ENCODE results near the gene TMCC3. TPM values are rescaled to one million over a fixed set of nuclear protein-coding genes. Genes with fewer than 3 reads are reported as not detected.

Gene TMCC3
- total and polyA plus RNA-seq, 8 donors, result 0.58 to 14.3 (median 5.0) TPM

DNA sequence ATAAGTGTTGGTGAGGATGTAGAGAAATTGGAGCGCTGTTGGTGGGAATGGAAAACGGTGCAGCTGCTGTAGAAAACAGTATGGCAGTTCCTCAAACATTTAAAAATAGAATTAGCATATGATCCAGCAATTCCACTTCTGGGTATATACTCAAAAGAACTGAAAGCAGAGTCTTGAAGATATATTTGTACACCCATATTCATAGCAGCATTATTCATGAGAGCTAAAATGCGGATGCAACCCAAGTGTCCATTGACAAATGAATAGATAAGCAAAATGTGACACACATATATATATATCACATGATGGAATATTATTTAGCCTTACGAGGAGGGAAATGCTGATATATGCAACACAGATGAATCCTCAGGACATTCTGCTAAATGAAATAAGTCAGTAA is 106.0 kb downstream of the TMCC3 start:
- no peaks in the 10 kb centered on the region for H3K4me1 ChIP-seq
- 85 to 92% (median 87%) methylated on average over 4 of the region's 4 CpGs for WGBS, 5 donors
- intact Hi-C loops (cut with DNase I; ENCODE audit: low total_unique reads), result loop anchor here (10.0 kb wide), 1 partner anchor 220 kb away; no protein-coding TSS in a partner anchor
- TF ChIP-seq CTCF (IDR thresholded peaks at IDR 0.05) (no peak), POLR2AphosphoS5 (IDR thresholded peaks at IDR 0.05) (no peak), EP300 (IDR thresholded peaks at IDR 0.05) (no peak)
- no peaks in the 10 kb centered on the region for H3K27me3 ChIP-seq
- no peak overlapping the region for H3K27ac ChIP-seq
- no peaks in the 10 kb centered on the region for H3K36me3 ChIP-seq
- H3K9me3 ChIP-seq, result no peaks in the 10 kb centered on the region
- no peak for DNase-seq
- no peak overlapping the region for H3K4me3 ChIP-seq

GRCh38 chr12:94538318-94538717 is 112.0 kb downstream of the TMCC3 start:
- no peak overlapping the region for H3K27ac ChIP-seq
- TF ChIP-seq POLR2AphosphoS5 (IDR thresholded peaks at IDR 0.05), result no peak
- no peak for TF ChIP-seq POLR2A (IDR thresholded peaks at IDR 0.05)
- no peak for TF ChIP-seq CTCF (IDR thresholded peaks at IDR 0.05)
- no peak for TF ChIP-seq EP300 (IDR thresholded peaks at IDR 0.05)
- no peaks in the 10 kb centered on the region for H3K4me1 ChIP-seq
- no peaks in the 10 kb centered on the region for H3K27me3 ChIP-seq
- H3K9me3 ChIP-seq, result no peaks in the 10 kb centered on the region
- H3K4me3 ChIP-seq, result no peak overlapping the region
- no peaks in the 10 kb centered on the region for H3K36me3 ChIP-seq
- intact Hi-C loops (cut with DNase I; ENCODE audit: low total_unique reads), result no loop called here
- DNase-seq, result no peak

- no peaks in the 10 kb centered on the region for H3K36me3 ChIP-seq
- no peaks in the 10 kb centered on the region for H3K27me3 ChIP-seq
- H3K4me1 ChIP-seq, result peaks cover 0 to 5% (median 0%) of the 10 kb centered on the region in 4 donors
- no peak overlapping the region for H3K27ac ChIP-seq
- no peaks in the 10 kb centered on the region for H3K9me3 ChIP-seq
- intact Hi-C loops (cut with DNase I; ENCODE audit: low total_unique reads), result no loop called here
- 67 to 85% (median 74%) methylated on average over 11 of the region's 11 CpGs for WGBS, 5 donors
- H3K4me3 ChIP-seq, result no peak overlapping the region
- TF ChIP-seq CTCF (IDR thresholded peaks at IDR 0.05), result no peak
- no peak for TF ChIP-seq POLR2A (IDR thresholded peaks at IDR 0.05)
- no peak for TF ChIP-seq POLR2AphosphoS5 (IDR thresholded peaks at IDR 0.05)
- no peak for TF ChIP-seq EP300 (IDR thresholded peaks at IDR 0.05)
- no peak for DNase-seq
These were observed 114.1 kb downstream of the TMCC3 start for GRCh38 chr12:94536040-94536965.

DNA sequence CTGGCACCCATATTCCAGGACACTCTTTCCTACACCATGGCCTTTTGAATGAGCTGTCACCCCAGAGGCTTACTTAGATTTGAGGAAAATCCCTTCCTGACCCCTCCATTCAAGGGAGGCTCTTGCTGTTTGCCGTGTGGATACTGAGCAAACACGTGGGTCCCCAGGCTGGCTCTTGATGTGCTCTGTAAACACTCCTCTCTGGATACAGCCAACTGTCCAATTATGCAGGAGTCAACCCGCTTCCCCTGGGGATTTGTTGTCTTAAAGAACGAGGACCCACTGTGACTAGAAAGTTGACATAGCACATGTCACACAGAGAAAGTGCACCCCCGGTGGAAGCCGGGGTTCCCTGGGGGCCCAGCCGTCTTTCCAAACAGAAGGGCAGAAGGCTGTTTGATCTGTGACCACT is 114.8 kb downstream of the TMCC3 start:
- H3K36me3 ChIP-seq, result no peaks in the 10 kb centered on the region
- peaks cover 0 to 5% (median 0%) of the 10 kb centered on the region in 4 donors for H3K4me1 ChIP-seq
- H3K27ac ChIP-seq, result no peak overlapping the region
- 22 to 41% (median 33%) methylated on average over 7 of the region's 7 CpGs for WGBS, 5 donors
- TF ChIP-seq CTCF (IDR thresholded peaks at IDR 0.05) (no peak), POLR2AphosphoS5 (IDR thresholded peaks at IDR 0.05) (no peak)
- intact Hi-C loops (cut with DNase I; ENCODE audit: low total_unique reads), result loop anchor here (2.0 kb wide), 1 partner anchor 399 kb away; no protein-coding TSS in a partner anchor
- H3K4me3 ChIP-seq, result no peak overlapping the region
- no peaks in the 10 kb centered on the region for H3K9me3 ChIP-seq
- peak in 1 of 2 donors; percentile 26 for DNase-seq
- no peaks in the 10 kb centered on the region for H3K27me3 ChIP-seq

Measured in stomach (tissue), 9 donors.